Fibroblast of skin of scalp (primary cell): ENCODE measurements around the gene NEURL1.
A peak's percentile ranks its signal among the peaks of the same experiment; 100 is the strongest.
"Not testable (repeated sequence)": the region's sequence is repeated elsewhere in the genome, so short reads cannot be mapped to it uniquely, and the experiment has no call there.

Experiments
- DNase-seq: peaks from one replicate; pipeline ENCODE4 v3.0.0-alpha.2; 2013

Gene NEURL1

GRCh38 chr10:103465411-103466179 lies 27.9 kb upstream of the NEURL1 start:
- no peak for DNase-seq

- DNase-seq: peak; percentile 46
These were observed 26.8 kb upstream of the NEURL1 start for GRCh38 chr10:103466734-103467133.

DNA sequence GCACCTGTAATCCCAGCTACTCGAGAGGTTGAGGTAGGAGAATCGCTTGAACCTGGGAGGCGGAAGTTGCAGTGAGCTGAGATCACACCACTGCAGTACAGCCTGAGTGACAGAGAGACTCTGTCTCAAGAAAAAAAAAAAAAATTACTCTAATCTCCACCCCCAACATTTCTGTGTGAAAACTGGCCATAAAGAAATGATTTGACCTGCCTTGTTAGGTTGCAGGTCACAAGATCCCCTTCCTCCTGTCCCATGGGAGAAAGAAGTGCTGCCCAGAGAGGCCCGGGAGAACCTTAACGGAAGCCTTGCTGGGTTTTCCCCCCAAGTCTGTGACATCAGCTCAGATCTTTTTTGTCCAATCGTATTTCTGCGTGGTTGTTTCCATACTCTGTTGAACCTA lies 26.1 kb upstream of the NEURL1 start:
- no peak for DNase-seq

DNA sequence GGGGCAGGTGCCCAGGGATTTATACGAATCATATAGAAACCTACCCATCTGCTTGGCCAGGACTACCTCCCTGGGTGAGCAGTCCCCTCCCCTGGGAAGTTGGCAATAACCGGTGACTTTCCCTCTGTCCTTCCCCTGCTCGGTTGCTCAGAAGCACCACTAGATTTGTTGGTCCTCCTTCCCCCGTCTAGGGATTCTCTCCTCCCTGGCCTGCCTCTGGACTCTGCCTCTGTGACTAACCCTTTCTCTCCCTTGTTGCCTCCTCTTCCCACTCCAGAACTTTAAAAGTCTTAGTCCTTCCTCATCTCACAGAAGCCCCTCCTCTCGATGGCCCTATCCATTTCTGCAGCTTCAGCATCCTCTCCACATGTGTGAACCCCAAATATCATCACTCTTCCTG lies 24.3 kb upstream of the NEURL1 start:
- no peak for DNase-seq

DNA sequence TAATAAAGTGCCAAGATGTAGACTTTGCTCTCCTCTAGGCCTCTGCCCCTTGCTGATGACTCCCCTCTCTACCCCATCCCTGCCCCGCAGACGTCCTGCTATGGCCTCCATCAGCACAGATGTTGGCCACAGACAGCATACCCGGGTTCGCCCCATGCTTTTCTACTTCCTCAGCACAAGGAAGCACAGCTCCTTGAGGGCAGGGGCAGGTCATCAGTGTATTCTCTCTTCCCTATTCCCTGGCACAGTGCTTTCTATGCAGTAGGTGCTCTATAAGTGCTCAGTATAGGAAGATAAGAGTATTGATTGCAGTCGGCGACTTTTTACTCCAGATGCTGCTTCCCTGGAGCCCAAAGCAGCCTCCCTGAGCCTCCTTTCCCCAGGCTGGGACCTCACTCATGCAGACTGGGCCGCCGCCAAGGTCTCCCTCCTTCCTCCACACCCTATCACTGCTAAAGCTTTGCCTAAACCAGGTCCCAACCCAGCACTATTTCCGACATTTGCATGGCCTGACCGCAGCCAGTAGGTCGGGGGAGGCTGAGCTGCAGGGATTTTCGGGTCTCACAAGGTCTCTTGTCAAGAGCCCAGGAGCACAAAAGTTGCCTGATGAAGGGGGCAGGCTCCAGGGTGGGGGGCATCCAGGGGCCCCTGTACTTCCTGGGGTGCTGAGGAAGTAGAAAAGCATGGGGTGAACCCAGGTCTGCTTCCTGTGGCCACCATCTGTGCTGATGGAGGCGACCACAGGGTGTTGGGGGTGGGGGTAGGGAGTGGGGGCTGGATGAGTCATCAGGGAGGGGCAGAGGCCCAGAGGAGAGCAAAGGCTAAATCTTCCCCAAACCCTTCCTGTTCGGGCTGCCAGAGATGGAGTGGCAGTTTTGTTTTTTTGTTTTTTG lies 22.5 kb upstream of the NEURL1 start:
- no peak for DNase-seq

GRCh38 chr10:103472005-103472404 lies 21.5 kb upstream of the NEURL1 start:
- no peak for DNase-seq

DNA sequence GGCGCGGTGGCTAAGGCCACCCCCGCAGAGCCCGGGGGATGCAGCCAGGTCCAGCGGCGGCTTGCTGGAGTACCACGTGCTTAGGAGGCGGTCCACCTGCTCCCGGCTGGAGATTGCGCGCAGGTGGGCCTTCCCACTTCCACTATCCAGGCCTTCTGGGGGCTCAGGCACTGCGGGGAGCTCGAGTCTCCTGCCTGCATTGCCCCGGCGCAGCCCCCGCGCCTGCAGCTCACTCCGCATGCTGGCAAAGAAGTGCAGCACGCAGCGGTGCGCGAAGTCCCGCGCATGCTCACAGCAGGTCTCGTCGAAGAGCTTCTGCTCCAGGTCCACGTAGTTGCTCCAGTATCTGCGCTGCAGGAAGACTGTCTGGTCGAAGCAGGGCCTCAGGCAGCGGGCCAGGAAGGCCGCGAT lies 20.2 kb upstream of the NEURL1 start:
- DNase-seq: no peak

DNA sequence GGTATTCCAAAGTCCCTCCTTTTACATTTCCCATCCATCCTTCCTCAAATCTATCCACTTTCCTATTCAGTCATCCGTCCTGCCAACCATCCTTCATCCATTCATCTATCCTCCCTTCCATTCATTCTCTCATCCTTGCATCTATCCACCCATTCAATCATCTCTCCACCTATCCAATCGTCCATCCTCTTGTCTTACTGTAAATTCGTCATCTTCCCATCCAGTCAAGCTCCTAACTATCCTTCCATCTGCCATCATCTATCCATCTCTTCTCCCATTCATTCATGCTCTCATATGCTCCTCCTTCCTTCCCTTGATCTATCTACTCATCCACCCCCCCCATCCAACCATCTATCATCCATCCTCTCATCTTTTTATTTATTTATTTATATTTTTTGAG lies 19.4 kb upstream of the NEURL1 start:
- no peak for DNase-seq

DNA sequence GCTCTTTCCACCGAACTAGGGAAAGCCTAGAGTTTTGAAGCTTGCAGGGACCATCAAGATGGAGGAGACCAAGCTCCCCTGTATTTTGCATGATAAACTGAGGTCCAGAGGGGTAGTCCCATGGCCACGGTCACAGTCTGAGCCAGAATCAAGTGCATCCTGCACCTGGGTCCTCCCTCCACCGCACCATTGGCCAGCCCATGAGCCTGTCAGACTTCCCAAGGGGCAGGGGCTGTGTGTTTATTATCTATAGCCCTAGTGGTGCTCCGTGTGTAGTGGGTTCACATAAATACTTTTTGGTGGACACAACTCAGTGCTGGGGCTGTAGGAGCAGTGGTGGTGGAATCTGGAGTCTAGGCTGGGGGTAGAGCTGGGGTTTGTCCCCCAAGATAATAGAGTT lies 18.1 kb upstream of the NEURL1 start:
- DNase-seq: no peak

GRCh38 chr10:103476046-103476768 lies 17.3 kb upstream of the NEURL1 start:
- no peak for DNase-seq

DNA sequence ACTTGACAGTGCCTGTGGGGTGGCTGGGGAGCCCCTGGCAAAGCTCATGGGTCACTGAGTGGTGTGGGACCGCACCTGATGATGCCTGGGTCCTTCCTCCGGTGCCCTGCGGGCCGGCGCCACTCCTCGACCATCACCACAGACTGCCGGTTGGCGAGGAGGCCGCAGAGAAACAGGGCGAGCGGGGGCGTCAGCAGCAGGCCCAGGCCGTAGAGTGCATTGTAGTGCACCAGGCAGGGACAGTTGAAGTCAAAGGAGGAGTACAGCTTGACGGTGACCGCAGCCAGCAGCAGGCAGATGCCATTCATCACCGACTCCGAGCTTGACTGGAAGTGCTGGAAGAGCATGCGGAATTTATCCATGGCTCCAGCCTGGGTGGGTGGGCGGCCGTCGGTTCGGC lies 14.8 kb upstream of the NEURL1 start:
- no peak for DNase-seq

DNA sequence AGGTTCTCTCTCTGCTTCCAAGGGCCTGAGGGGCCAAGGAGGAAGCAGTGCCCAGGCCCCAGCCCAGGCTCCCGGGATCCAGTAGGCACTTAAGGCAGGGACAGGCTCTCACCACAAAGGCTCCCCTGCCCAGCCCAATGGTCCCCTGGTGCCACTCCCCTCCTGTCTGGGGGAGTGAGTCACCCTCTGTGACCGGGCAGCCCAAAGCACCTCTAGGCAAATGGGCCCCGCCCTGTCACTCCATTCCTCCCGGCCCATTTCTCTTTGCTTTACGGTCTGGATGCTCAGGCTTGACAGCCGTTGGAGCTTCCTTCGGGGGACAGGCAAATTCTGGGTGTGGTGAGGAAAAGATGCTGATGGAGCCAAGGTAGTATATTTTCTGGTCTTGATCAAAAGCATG lies 14.4 kb upstream of the NEURL1 start, which contains the start of gene CALHM3:
TSS of gene CALHM3 (minus strand) at position 106 of the 400 bp plus-strand sequence. CDS start 208 bp downstream, outside the sequence.
- DNase-seq: no peak

DNA sequence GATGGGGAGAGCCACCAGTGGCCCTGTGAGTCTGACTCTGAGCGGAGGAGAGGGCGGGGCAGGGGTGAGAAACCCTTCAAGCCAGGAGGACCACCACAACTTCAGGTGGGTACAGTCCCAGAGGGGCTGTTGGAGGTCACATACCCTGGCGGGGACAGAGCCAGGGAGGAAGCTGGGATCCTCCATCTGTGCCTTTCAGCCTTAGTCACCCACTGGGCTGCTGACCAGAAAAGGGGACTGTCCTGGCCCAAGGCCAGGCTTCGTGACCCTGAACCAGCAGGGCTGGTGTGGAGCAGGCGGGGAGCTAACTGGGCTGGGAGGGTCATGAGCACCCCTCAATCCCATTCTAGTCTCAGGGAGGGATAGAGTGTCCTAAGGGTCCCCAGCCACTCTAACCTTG lies 13.0 kb upstream of the NEURL1 start:
- no peak for DNase-seq

- peak; percentile 62 for DNase-seq
These were observed 11.5 kb upstream of the NEURL1 start for GRCh38 chr10:103481974-103482531.

GRCh38 chr10:103486635-103487409 lies 6.7 kb upstream of the NEURL1 start:
- not testable (repeated sequence) for DNase-seq

- no peak for DNase-seq
These were observed 6.1 kb upstream of the NEURL1 start for GRCh38 chr10:103487410-103487708.

GRCh38 chr10:103490986-103491314 lies 2.6 kb upstream of the NEURL1 start:
- no peak for DNase-seq

DNA sequence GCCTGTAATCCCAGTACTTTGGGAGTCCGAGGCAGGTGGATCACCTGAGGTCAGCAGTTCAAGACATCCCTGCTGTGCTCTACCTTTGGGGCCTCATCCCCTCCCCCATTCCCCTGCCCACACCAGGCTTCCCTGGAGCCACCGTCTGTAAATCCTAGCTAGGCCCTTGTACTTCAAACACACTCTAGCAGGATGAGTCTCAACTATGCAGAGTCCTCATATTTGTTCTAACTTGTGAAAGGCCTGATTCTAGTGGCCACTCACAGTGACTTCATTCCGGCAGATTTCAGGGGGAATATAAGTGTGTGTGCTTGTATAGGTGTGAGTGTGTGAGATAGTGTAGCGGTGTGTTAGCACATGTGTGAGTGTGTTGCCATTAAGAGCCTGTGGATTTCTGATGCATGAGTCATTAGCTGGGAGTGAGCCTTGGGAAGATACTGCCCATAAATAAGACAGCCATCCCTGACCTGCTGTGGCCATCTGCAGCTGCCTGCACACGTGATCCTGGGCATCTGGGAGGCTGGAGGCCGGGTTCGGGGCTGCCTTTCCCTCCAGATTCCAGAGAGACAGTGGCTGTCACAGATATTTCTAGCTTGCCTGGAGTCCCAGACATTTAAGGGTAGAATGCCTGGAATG lies 1.7 kb upstream of the NEURL1 start:
- peak; percentile 92 for DNase-seq

DNA sequence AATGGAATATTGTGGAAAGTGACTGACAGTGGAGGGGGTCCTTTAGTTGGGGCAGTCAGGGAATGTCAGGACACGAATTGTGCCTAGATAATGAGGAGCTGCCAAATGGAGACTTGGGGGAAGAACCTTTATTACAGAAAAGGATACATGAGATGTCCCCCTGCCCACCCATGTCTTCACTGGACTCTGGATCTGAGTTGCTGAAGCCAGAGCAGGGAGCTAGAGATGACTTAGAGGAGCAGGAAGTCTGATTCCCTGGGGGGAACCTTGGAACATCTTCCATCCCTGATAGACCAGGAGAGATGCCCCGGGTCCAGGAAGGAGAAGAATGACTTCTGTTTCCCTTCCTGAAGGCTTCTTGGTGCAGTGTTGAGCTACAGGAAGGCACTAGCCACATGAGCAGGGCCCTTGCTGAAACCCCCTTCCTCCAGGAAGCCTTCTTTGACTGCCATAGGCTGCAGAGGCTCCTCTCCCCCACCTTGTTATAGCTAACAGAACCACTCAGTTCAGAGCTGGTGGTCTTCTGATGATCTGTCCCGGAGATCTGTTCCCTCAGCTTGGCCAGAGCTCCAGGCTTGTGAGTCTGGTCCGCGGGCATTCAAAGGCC lies 747 bp upstream of the NEURL1 start:
- DNase-seq: no peak

DNA sequence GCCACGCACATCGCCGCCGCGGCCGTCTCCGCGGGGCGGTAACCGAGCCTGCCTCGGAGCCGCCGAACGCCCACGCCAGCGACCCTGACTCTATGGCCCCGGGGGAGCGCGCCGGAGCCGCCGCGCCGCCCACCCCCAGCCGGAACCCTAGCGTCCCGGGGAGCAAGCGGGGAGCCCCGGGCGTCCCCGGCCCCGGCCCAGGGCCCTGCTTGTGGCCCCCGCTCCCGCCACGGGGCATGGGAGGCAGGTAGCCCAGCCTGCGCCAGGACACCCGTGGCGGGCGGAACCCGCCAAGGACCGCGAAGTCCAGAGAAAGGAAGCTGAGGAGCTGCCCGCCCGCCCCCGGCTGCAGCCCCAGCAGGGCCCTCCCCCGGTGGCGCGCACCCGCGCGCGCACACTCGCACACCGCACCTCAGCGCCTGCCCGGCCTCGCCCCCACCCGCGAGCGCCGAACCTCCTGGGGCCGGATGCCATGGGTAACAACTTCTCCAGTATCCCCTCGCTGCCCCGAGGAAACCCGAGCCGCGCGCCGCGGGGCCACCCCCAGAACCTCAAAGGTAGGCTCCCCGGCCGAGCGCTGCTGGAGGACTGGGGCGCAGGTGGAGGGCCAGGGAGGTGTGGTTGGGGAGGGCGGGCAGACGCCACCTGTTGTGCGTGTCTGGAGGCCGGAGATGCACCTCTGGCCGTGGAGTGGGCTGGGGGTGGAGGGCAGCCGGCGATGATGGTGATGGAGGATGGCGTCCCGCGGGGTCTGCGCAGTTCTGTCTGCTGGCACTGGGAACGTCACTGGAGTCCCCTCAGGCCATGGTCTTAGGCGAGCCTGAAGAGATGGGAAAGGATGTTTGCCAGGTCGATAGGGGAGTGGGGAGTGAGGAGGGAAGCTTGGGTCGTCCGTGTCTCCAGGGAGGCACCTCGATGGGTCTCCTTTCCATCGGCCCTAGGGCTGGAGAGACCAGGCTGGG lies 692 bp downstream of the NEURL1 start:
- DNase-seq: no peak
